Hepatocyte (in vitro differentiated cells): ENCODE measurements around the gene RBM4B.

Source experiments
- CTCF ChIP-seq: fragments of 200-600 bp; sonication (generic); IDR thresholded peaks from 2 replicates; pipeline ENCODE4 v1.5.1; 2016; ENCODE audit warnings: antibody characterized with exemption, mild to moderate bottlenecking; ENCODE audit not compliant: poor library complexity
- EZH2 ChIP-seq: fragments of 200-600 bp; sonication (generic); IDR thresholded peaks from 2 replicates; pipeline ENCODE4 v1.6.1; 2016; ENCODE audit warnings: antibody characterized with exemption, mild to moderate bottlenecking, borderline replicate concordance
- EZH2phosphoT487 ChIP-seq: fragments of 200-600 bp; sonication (generic); IDR thresholded peaks from one replicate; pipeline ENCODE4 v1.6.1; 2018; ENCODE audit warnings: antibody characterized with exemption, mild to moderate bottlenecking, low read depth, moderate library complexity; ENCODE audit not compliant: unreplicated experiment, severe bottlenecking

GRCh38 chr11:66665369-66665768, 12.3 kb downstream of the RBM4B start:
- TF ChIP-seq CTCF: no peak
- TF ChIP-seq EZH2: no peak
- TF ChIP-seq EZH2phosphoT487: no peak
